SK-N-SH (cell line): ENCODE measurements around the gene GATC. TPM values are rescaled to one million over a fixed set of nuclear protein-coding genes. Genes with fewer than 3 reads are reported as not detected.

Experiments used
- CTCF ChIA-PET: fragments of 300-600, 350-600 bp; formaldehyde crosslinking; extraction: SDS; loops from one replicate; lab custom pipeline; 2021; lab: Yijun Ruan, JAX
- POLR2A ChIA-PET: fragments of 350-600 bp; sonication (Branson Sonifier 250); formaldehyde crosslinking; extraction: SDS; loops from one replicate; lab custom pipeline; 2020; ENCODE audit warnings: antibody characterized with exemption, inconsistent platforms; lab: Yijun Ruan, JAX
- DNase-seq: peaks from one replicate; pipeline ENCODE4 v3.0.0; 2012
- H2AFZ ChIP-seq: fragments of 200-600 bp; sonication (generic); 2 replicates; pipeline ENCODE4 v1.8.1; 2016; ENCODE audit warnings: antibody characterized with exemption, mild to moderate bottlenecking, low read depth
- H3F3A ChIP-seq: fragments of 200-600 bp; sonication (generic); replicated peaks from 2 replicates; pipeline ENCODE3; 2016; ENCODE audit warnings: antibody characterized with exemption, mild to moderate bottlenecking; ENCODE audit not compliant: insufficient read depth
- H3K27ac ChIP-seq, 2 experiments: fragments of 200-500 bp in 1 of 2; fragments of 200-600 bp in 1 of 2; sonication (Bioruptor generic) in 1 of 2; sonication (generic), shearing (Covaris generic) in 1 of 2; 2 replicates each; pipeline versions ENCODE4 v1.5.1 to v1.6.1; 2014 to 2016; ENCODE audit warnings: low read depth in 2 of 2, inconsistent platforms in 1 of 2, low read length in 1 of 2, mild to moderate bottlenecking in 1 of 2, mixed read lengths in 1 of 2
- H3K27me3 ChIP-seq: fragments of 200-600 bp; sonication (generic), shearing (Covaris generic); 2 replicates; pipeline ENCODE4 v1.6.1; 2016; ENCODE audit warnings: mixed run types; ENCODE audit not compliant: insufficient read depth
- H3K36me3 ChIP-seq, 2 experiments: fragments of 200-500 bp in 1 of 2; fragments of 200-600 bp in 1 of 2; sonication (Bioruptor generic) in 1 of 2; sonication (generic) in 1 of 2; replicated peaks in 1 of 2; 2 replicates each; pipeline versions ENCODE3 to v1.5.1; 2014 to 2016; ENCODE audit warnings: low read length in 1 of 2, mild to moderate bottlenecking in 1 of 2; ENCODE audit not compliant: insufficient read depth in 2 of 2, control insufficient read depth in 1 of 2
- H3K4me1 ChIP-seq, 2 experiments: fragments of 200-500 bp in 1 of 2; fragments of 200-600 bp in 1 of 2; sonication (Bioruptor generic) in 1 of 2; sonication (generic), shearing (Covaris generic) in 1 of 2; 2 replicates each; pipeline versions ENCODE4 v1.5.1 to v1.6.1; 2014 to 2016; ENCODE audit warnings: low read depth in 1 of 2, low read length in 1 of 2, mixed run types in 1 of 2; ENCODE audit not compliant: insufficient read depth in 2 of 2, control insufficient read depth in 1 of 2
- H3K4me2 ChIP-seq: fragments of 200-600 bp; sonication (generic), shearing (Covaris generic); 2 replicates; pipeline ENCODE4 v1.6.1; 2017; ENCODE audit warnings: mixed run types
- H3K4me3 ChIP-seq, 2 experiments: fragments of 200-500 bp in 1 of 2; fragments of 200-600 bp in 1 of 2; sonication (Bioruptor generic) in 1 of 2; sonication (generic), shearing (Covaris generic) in 1 of 2; 2 replicates each; pipeline versions ENCODE4 v1.5.1 to v1.8.1; 2014 to 2016; ENCODE audit warnings: low read depth in 2 of 2, inconsistent platforms in 1 of 2, low read length in 1 of 2, mild to moderate bottlenecking in 1 of 2, mixed read lengths in 1 of 2, moderate library complexity in 1 of 2
- H3K79me2 ChIP-seq: fragments of 200-600 bp; sonication (generic); 2 replicates; pipeline ENCODE4 v1.8.1; 2017; ENCODE audit warnings: mild to moderate bottlenecking; ENCODE audit not compliant: insufficient read depth
- H3K9ac ChIP-seq: fragments of 200-600 bp; sonication (generic); 2 replicates; pipeline ENCODE4 v1.6.1; 2017; ENCODE audit warnings: mixed run types
- H3K9me2 ChIP-seq: fragments of 200-600 bp; sonication (generic); 2 replicates; pipeline ENCODE4 v1.6.1; 2017; ENCODE audit warnings: mixed run types
- H3K9me3 ChIP-seq: fragments of 200-600 bp; sonication (generic); 2 replicates; pipeline ENCODE4 v1.6.1; 2017; ENCODE audit warnings: mixed run types, mild to moderate bottlenecking, moderate library complexity
- H4K20me1 ChIP-seq: fragments of 200-600 bp; sonication (generic); 2 replicates; pipeline ENCODE4 v1.6.1; 2017; ENCODE audit warnings: mild to moderate bottlenecking, mixed run types; ENCODE audit not compliant: insufficient read depth
- CHD2 ChIP-seq: fragments of 150-350 bp; IDR thresholded peaks from 2 replicates; pipeline ENCODE4 v1.6.1; 2018; ENCODE audit warnings: low read length; ENCODE audit not compliant: partially characterized antibody
- FOXM1 ChIP-seq: IDR thresholded peaks from 2 replicates; pipeline ENCODE4 v1.4.0; 2012; ENCODE audit warnings: low read depth, mild to moderate bottlenecking
- GATA2 ChIP-seq: sonication (generic); formaldehyde crosslinking; IDR thresholded peaks from 2 replicates; pipeline ENCODE4 v1.5.0; 2020; ENCODE audit warnings: mild to moderate bottlenecking, missing genetic modification reagents
- MEF2A ChIP-seq: IDR thresholded peaks from 2 replicates; pipeline ENCODE4 v1.4.0; 2012; ENCODE audit warnings: low read depth, borderline replicate concordance
- NFIC ChIP-seq: IDR thresholded peaks from 2 replicates; pipeline ENCODE4 v1.4.0; 2012; ENCODE audit warnings: borderline replicate concordance
- NRF1 ChIP-seq: IDR thresholded peaks from 2 replicates; pipeline ENCODE4 v1.6.1; 2012; ENCODE audit warnings: low read depth, mild to moderate bottlenecking, low read length
- RAD21 ChIP-seq: IDR thresholded peaks from 2 replicates; pipeline ENCODE4 v1.6.1; 2012; ENCODE audit warnings: mild to moderate bottlenecking, low read length
- SIN3A ChIP-seq: IDR thresholded peaks from 2 replicates; pipeline ENCODE4 v1.6.1; 2012; ENCODE audit warnings: low read depth, mild to moderate bottlenecking, low read length, moderate library complexity, borderline replicate concordance
- SMC3 ChIP-seq: IDR thresholded peaks from 2 replicates; pipeline ENCODE4 v1.6.1; 2012; ENCODE audit warnings: low read depth, low read length, improper control_type of control experiment
- TAF1 ChIP-seq: IDR thresholded peaks from 2 replicates; pipeline ENCODE4 v1.6.1; 2012; ENCODE audit warnings: low read depth, mild to moderate bottlenecking, low read length, moderate library complexity, borderline replicate concordance
- WGBS: methylation state at CpG from one replicate; pipeline ENCODE4 v1.1.6; 2017; ENCODE audit warnings: low lambda C conversion rate; 5-methylcytosine and 5-hydroxymethylcytosine counted together
- polyA plus RNA-seq, 3 experiments: library from polyadenylated mRNA; depleted of rRNA; stranded (reverse); fragments of >200 nt; gene quantifications; 2 replicates each; pipeline ENCODE4 v1.2.3, GENCODE V29; 2012
- TF ChIP-seq, protein P1 (sequence below): IDR thresholded peaks from 2 replicates; pipeline ENCODE4 v1.6.1; 2012; ENCODE audit warnings: mild to moderate bottlenecking, low read depth, low read length, moderate library complexity

The GATC gene
- polyA plus RNA-seq, 1 of the 3 experiments (the other 2 are of a cell fraction), result 10.6 TPM

- TF ChIP-seq SIN3A, result peak; percentile 60; the same call in 1 of the 2 replicates
- TF ChIP-seq, protein P1, sequence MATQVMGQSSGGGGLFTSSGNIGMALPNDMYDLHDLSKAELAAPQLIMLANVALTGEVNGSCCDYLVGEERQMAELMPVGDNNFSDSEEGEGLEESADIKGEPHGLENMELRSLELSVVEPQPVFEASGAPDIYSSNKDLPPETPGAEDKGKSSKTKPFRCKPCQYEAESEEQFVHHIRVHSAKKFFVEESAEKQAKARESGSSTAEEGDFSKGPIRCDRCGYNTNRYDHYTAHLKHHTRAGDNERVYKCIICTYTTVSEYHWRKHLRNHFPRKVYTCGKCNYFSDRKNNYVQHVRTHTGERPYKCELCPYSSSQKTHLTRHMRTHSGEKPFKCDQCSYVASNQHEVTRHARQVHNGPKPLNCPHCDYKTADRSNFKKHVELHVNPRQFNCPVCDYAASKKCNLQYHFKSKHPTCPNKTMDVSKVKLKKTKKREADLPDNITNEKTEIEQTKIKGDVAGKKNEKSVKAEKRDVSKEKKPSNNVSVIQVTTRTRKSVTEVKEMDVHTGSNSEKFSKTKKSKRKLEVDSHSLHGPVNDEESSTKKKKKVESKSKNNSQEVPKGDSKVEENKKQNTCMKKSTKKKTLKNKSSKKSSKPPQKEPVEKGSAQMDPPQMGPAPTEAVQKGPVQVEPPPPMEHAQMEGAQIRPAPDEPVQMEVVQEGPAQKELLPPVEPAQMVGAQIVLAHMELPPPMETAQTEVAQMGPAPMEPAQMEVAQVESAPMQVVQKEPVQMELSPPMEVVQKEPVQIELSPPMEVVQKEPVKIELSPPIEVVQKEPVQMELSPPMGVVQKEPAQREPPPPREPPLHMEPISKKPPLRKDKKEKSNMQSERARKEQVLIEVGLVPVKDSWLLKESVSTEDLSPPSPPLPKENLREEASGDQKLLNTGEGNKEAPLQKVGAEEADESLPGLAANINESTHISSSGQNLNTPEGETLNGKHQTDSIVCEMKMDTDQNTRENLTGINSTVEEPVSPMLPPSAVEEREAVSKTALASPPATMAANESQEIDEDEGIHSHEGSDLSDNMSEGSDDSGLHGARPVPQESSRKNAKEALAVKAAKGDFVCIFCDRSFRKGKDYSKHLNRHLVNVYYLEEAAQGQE, result no peak
- TF ChIP-seq MEF2A, result no peak
- TF ChIP-seq SMC3, result peak; percentile 12; the same call in 1 of the 2 replicates
- TF ChIP-seq TAF1, result peak; percentile 6; the same call in 1 of the 2 replicates
- TF ChIP-seq RAD21, result peak; percentile 45
Measured at GRCh38 chr12:120496413-120497340, 50.4 kb downstream of the GATC start (continued).

DNA sequence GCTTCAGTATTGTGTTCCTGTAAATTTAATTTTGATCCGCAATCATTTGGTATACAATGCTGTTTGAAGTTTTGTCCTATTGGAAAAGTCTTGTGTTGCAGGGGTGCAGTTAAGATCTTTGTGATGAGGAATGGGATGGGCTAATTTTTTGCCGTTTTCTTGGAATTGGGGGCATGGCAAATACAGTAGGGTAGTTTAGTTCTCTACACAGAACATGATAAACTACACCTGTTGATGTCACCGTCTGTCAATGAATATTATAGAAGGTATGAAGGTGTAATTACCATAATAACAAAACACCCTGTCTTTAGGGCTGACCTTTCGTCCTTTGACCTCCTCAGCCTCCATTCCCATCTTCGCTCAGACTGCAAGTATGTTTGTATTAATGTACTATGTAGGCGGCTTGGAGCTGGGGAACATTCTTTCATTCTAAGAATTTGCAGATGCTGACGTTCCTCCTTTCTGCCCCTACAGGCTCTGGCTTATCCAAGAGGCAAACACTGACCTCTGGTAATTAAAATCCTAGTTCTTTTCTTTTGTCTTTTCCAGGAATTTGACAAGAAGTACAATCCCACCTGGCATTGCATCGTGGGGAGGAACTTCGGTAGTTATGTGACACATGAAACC lies 51.4 kb downstream of the GATC start:
- Histone ChIP-seq H3K27me3 (no peaks in the 10 kb centered on the region), H3K4me2 (peak overlapping the region; percentile 81), H3K4me1 (peaks cover 0 to 11% of the 10 kb centered on the region in 2 experiments; a peak in 2 of 4 replicates), H4K20me1 (peaks cover 25% of the 10 kb centered on the region), H3K9ac (peak overlapping the region; percentile 81; the same call in 1 of the 2 replicates), H3K9me2 (no peaks in the 10 kb centered on the region), H3K79me2 (peaks cover 50% of the 10 kb centered on the region), H3K4me3 (peak overlapping the region; percentile 83 to 89), H3F3A (peaks cover 25% of the 10 kb centered on the region), H2AFZ (no peak overlapping the region), H3K9me3 (no peaks in the 10 kb centered on the region), H3K36me3 (peaks cover 21 to 33% of the 10 kb centered on the region in 2 experiments), H3K27ac (0 out of 4 replicates have a peak overlapping the region, but pooled peaks of 1 of the 2 experiments have one; percentile 29)
- no peak for TF ChIP-seq FOXM1
- TF ChIP-seq NFIC, result no peak
- TF ChIP-seq GATA2, result no peak
- no peak for TF ChIP-seq CHD2
- no peak for TF ChIP-seq NRF1
- no peak for TF ChIP-seq MEF2A
- no peak for TF ChIP-seq SMC3
- ChIA-PET CTCF (interaction anchor here (0.6 to 3.5 kb wide), 5 partner anchors 11 to 148 kb away, joined by 3 to 18 read pairs (median 4); partner anchors contain the start of gene SRSF9), POLR2A (interaction anchor here (0.9 to 2.8 kb wide), 2 partner anchors 10 to 29 kb away, joined by 6 to 12 read pairs; partner anchors contain the start of gene SRSF9)
- WGBS, result 28% methylated on average over 9 of the region's 9 CpGs
- DNase-seq, result no peak
